T-helper 1 cell treated with Interleukin-12 subunit alpha and Interleukin-12 subunit beta and Interleukin-4 antibody, amounts not matched to agents 30 ng/mL and 1 ng/mL, for 36 hours (primary cell): ENCODE measurements around the gene EFL1. TPM values are rescaled to one million over a fixed set of nuclear protein-coding genes. Genes with fewer than 3 reads are reported as not detected.

ENCODE experiments used
- intact Hi-C: fragments of 100-400 bp; cut with micrococcal nuclease; formaldehyde crosslinking; loops from one replicate; pipeline ENCODE4 v1.15.1; 2024
- total RNA-seq: library from RNA; stranded (reverse); gene quantifications from 2 replicates; pipeline ENCODE4 v1.2.3, GENCODE V29; 2022

Gene EFL1
- total RNA-seq, 1 donor from 2014 or later, result 25.9 TPM

DNA sequence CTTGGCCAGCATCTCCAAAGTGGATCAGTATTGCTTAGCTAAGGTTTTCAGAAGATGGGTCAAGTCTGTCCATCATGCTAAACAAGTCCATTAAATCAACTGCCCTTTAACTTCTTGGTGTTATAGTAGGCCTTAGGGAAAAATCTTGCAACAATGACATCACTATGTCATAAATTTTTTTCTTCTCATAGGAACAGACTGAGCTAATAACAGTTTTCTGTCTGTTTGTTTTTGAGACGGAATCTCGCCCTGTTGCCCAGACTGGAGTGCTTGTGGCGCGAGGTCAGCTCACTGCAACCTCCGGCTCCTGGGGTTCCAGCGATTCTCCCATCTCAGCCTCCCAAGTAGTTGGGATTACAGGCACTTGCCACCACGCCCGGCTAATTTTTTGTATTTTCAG, 94.2 kb downstream of the EFL1 start:
- intact Hi-C loops, result no loop called here

DNA sequence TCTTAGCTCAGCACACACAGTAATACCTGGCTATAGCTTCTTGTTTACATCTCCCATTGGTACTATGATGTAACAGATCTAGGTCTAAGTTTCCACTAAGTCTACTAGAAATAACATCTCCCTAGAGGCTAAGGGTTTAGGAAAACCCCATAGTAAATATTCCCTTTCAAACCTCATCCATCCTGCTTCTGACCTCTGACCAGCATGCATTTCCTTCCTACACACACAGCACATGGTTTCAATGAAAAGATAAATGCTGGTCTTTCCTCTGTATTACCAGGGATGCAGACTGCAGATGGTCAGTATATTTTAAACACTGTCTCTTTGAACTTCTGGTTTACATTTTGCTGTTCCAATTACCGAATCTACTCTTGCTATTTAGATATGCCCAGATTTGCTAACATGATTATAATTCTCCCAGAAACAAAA, 96.6 kb downstream of the EFL1 start:
- intact Hi-C loops, result no loop called here

GRCh38 chr15:82159922-82160321, 102.6 kb downstream of the EFL1 start:
- intact Hi-C loops, result loop anchor here (1.0 kb wide), 1 partner anchor 7 kb away; no protein-coding TSS in a partner anchor

GRCh38 chr15:82158811-82159210, 103.7 kb downstream of the EFL1 start:
- intact Hi-C loops, result loop anchor here (1.0 kb wide), 1 partner anchor 8 kb away; no protein-coding TSS in a partner anchor

- intact Hi-C loops, result no loop called here
Measured at GRCh38 chr15:82150645-82151044, 111.9 kb downstream of the EFL1 start.

DNA sequence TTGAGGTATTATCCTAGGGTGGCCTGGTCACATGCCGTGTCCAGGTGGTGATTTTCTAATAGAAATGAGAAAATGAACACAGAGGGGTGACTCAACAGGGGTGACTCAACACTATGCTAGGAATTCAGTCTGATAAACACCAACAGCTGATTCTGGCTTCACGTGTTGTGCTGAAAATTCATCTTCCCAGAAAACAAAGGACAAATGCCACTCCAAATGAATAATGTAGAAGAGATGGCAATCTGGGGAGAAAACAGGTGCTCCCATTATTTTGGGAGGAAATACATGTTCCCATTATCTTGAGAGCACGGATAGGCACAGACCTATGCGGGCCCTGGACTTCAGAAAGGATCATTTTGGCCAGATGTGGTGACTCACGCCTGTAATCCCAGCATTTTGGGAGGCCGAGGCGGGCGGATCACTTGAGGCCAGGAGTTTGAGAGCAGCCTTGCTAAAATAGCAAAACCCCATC, 115.5 kb downstream of the EFL1 start:
- intact Hi-C loops, result no loop called here

DNA sequence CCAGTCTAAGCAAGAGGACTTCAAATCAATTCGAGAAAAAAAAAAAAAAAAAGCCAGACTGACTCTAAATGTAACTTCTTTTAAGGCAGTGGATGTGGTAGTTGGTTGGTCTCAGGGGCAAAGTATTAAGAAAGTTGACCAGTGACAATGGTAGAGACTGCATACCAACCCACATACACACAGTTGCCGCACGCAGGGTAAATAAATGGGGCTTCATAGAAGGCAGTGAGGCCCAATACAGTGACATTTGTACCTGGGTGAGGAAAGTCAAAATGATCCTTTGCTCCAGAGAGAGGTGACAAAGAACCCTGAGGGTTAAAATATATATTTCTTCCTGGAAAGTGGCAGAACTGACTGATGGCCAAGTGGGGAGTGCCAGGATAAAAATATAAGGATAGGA, 116.0 kb downstream of the EFL1 start:
- intact Hi-C loops, result no loop called here

DNA sequence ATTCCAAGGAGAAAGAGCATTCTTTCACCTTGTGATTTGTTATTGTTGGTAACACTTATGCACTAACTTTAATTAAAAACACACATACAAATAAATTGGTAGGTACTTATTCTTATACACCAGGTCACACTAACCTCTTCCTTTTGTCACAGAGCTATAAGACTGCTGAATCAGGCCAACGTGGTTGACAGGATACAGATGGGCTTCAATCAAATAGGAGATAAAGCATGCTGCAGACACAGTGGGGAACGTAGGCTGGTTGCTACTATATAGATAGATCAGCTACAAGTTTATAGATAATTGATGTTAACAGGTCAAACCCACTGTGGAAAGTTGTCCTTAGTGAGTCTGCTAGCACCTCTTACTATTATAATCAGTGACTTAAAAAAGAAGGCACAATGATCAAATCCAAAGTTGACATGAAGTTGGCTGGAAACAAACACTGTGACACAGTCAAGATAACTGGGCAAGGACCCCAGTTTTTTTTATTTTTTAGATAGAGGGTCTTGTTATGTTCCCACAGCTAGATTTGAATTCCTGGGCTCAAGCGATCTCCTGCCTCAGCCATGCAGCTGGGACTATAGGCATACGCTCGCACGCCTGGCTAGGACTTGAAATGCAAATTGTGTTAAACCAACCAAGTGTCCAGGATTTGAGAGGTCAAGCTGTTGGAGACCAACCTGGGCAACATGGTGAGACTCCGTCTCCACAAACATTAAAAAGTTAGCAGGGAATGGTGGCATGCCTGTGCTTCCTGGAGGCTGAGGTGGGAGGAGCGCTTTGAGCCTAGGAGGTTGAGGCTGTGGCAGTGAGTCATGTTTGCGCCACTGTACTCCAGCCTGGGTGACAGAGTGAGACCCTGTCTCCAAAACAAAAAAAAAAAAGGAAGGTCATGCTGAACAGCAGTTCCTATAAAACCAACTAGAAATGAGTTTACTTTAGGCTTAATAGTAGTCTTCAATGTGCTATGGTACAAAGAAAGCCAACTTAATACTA, 118.8 kb downstream of the EFL1 start:
- intact Hi-C loops, result no loop called here

- intact Hi-C loops, result no loop called here
Measured at GRCh38 chr15:82140886-82141285, 121.6 kb downstream of the EFL1 start.

DNA sequence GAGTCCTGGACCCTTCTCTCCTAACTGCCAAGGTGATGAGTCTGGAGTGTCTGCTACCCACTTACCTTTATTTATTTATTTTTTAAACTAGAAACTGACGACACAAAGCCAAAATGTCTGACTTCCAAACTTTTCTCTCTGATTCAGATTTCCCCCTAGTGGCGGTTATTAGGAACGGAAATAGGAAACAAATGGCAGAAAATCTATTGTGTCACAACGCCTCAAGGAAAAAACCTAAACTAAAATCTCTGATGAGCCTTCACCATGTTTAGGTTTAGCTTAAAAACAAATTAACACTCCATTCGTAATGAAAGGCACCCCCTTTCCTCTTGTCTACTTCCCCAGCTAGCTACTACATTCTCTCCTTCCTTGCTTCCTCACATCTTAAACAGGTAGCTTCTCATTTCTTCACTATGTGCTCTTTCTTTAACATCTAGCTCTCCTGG, 122.7 kb downstream of the EFL1 start:
- intact Hi-C loops, result no loop called here

DNA sequence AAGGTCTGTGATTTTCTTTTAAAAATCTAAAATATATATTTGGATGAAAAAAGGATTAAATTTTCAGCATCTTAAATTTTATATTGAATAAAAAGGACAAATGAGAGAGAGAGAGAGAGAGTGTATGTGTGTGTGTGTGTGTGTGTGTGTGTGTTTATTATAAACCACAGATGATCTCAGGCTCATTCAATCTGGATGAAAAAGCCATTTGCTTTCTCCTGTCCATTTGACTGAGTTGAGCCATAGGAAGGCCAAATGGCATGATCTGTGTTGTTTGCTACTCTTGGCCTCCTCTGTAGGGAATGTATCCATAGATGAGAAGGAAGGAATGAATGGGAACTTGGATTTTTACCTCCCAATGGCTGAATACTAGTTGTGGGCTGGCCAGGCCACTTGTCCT, 124.2 kb downstream of the EFL1 start:
- intact Hi-C loops, result no loop called here

DNA sequence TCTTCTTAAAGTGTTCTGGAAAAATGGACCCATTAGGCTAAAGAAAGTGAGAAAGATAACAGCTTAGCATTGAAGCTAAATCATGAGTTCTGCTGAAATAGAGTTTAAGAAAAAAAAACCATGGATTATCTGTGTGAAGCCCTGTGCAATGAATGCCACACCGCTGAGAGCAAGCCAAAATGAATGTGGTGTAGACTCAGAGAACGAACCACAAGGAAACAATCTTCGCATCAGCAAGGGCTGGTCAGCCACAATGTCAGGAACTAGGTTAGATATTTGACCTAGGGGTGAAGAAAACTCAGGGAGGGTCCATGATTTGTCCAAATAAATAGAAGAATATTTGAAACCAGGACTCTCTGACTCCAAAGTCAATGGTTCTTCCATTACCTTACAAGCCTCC, 125.3 kb downstream of the EFL1 start:
- intact Hi-C loops, result no loop called here

DNA sequence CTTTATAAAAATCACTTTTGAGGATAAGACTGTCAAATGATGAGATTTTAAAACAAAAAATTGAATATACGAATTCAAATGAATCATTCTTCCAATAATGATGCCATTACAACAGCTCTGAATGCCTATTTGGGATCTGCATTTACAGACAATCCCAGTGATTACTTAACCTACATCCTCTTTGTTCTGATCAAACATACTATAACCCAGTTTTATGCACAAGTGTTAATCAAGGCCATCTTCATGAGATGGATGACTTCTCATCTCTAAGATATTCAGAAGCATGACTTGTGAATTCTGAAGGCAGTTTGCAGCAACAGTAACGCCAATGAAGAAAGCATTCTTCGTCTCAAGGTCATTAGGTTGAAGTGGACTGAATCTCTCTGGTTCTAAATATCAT, 126.4 kb downstream of the EFL1 start:
- intact Hi-C loops, result no loop called here

- intact Hi-C loops, result no loop called here
Measured at GRCh38 chr15:82135638-82136037, 126.9 kb downstream of the EFL1 start.

DNA sequence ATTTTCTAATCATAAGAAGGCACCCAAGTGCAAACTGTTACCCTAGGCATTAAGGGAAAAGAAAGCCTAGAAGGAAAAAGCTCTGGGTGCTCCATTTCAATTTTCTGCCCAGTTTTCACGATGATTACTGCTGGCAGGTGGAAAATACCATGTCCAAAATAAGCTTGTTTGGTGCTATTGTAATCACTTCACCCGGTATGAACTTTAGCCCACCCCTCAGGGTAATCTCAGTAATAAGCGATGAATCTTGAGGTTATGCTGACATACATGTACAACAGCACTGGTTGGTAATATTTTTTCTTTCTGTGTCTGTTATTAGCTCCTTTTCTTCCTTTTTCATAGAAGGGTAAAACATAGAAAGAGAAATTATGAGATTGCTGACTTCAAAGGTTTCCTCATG, 128.1 kb downstream of the EFL1 start:
- intact Hi-C loops, result no loop called here

DNA sequence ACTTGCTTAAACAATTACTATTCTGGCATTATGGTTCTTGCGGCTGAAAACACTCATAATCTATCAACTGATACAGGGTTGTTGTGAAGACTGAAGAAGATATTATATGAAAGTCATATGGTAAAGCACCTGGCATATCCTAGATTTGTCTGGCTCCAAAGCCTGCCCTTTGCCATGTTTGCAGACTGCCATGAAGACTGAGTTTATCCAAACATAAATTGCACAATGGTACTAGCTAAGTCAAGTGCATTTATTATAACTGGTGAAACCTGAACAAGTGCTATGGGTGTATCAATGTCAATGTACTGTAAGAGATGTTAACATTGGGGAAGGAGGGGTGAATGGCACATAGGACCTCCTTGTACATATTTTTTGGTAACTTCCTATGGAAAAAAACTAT, 129.3 kb downstream of the EFL1 start:
- intact Hi-C loops, result no loop called here

DNA sequence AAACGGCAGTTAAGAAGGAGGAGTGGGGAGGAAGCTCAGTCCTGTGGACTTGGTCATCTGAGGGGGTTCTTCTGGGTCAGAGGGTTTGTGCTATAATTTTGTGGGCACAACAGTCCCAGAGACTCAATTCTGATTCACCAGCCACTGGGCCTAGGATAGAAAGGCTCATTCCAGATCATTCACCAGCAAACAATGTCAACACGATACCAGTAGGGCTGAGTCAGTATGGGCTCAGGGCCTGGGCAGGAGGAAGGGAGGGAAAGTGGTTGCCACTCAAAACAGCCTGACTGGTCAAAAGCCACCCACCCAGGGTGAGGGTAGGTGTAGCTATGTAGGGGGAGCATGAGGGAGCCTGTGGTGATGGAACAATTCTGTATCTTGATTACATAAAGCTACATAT, 129.8 kb downstream of the EFL1 start:
- intact Hi-C loops, result no loop called here

GRCh38 chr15:82132096-82132495, 130.4 kb downstream of the EFL1 start:
- intact Hi-C loops, result no loop called here

DNA sequence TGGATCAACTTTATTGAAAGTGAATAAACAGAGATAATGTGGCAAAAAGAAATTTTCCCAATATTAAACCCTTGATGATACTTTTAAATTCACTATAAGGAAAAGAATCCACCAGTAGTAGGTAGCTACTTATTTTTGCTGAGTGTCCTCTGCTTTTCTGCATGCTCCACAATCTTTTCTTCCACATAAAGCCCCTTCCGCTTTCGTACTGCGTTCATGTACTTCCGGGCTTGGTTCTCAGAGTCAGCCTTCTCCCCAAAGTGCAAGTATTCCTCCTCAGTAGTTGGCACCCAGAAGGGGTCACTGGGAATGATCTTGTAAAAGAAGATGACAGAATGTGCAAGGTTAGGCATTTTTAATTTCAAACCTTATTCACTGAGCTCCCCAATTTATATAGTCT, 132.3 kb downstream of the EFL1 start:
- intact Hi-C loops, result no loop called here

GRCh38 chr15:82129761-82130160, 132.8 kb downstream of the EFL1 start:
- intact Hi-C loops, result no loop called here

DNA sequence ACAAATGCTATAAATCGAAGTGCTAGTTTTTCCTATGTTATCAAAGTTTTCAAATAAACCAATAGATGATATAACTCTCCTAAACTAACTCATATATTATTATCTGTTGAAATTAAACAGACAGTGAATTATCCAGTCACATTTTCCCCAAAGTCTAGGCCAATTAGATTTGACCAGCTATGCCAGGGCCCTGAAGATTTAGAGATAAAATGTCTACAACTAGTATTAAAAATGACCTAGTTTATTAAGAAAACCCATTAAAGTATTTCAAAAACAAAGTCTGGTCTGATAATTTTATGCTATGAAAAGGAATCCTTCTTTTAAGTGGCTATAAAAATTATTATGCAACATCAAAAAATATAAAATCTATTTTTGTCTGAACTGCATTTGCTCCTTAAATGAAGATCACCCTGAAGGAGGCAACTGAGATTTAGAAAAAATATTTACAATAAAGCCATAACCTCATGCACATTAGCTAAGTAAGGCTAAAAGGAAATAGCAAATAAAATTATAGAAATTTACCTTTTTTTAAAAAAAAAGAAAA, 133.3 kb downstream of the EFL1 start:
- intact Hi-C loops, result no loop called here

- intact Hi-C loops, result no loop called here
Measured at GRCh38 chr15:82128401-82129148, 134.0 kb downstream of the EFL1 start.
